Measurements from ENCODE around the gene CPNE5. TPM values are rescaled to one million over a fixed set of nuclear protein-coding genes. Genes with fewer than 3 reads are reported as not detected.

The CPNE5 gene
- total and polyA plus RNA-seq, 7 donors, result 0.99 to 11.6 (median 3.8) TPM

GRCh38 chr6:36823421-36824096 is 15.7 kb downstream of the CPNE5 start:
- TF ChIP-seq POLR2AphosphoS5 (IDR thresholded peaks at IDR 0.05) (no peak), EP300 (IDR thresholded peaks at IDR 0.05) (no peak), CTCF (IDR thresholded peaks at IDR 0.05) (no peak), POLR2A (IDR thresholded peaks at IDR 0.05) (no peak)
- no peaks in the 10 kb centered on the region for H3K27me3 ChIP-seq
- WGBS, 2 donors, result 91 to 93% methylated on average over 12 of the region's 12 CpGs
- intact Hi-C loops (cut with DNase I), result no loop called here
- no peaks in the 10 kb centered on the region for H3K9me3 ChIP-seq
- no peak overlapping the region for H3K4me3 ChIP-seq
- no peaks in the 10 kb centered on the region for H3K36me3 ChIP-seq
- peaks cover 0 to 6% (median 0%) of the 10 kb centered on the region in 4 donors for H3K4me1 ChIP-seq
- H3K27ac ChIP-seq, result peak overlapping the region in 1 of 4 donors; percentile 49
- DNase-seq, result no peak

- Histone ChIP-seq H3K4me3 (no peak overlapping the region), H3K36me3 (no peaks in the 10 kb centered on the region), H3K9me3 (no peaks in the 10 kb centered on the region), H3K27me3 (no peaks in the 10 kb centered on the region), H3K27ac (peak overlapping the region in 2 of 4 donors; percentile 23 to 49), H3K4me1 (peaks cover 0 to 6% (median 0%) of the 10 kb centered on the region in 4 donors)
- no peak for DNase-seq
- intact Hi-C loops (cut with DNase I), result no loop called here
- WGBS, 2 donors, result 86% methylated on average over 19 of the region's 19 CpGs
- TF ChIP-seq EP300 (IDR thresholded peaks at IDR 0.05) (no peak), POLR2A (IDR thresholded peaks at IDR 0.05) (no peak), POLR2AphosphoS5 (IDR thresholded peaks at IDR 0.05) (peak in 1 of 4 donors; percentile 37)
Measured at GRCh38 chr6:36822506-36823269, 16.6 kb downstream of the CPNE5 start.

- intact Hi-C loops (cut with DNase I), result no loop called here
- Histone ChIP-seq H3K9me3 (no peaks in the 10 kb centered on the region), H3K27ac (no peak overlapping the region), H3K4me1 (no peaks in the 10 kb centered on the region), H3K4me3 (no peak overlapping the region), H3K27me3 (no peaks in the 10 kb centered on the region), H3K36me3 (no peaks in the 10 kb centered on the region)
- no peak for DNase-seq
- TF ChIP-seq POLR2A (IDR thresholded peaks at IDR 0.05) (no peak), EP300 (IDR thresholded peaks at IDR 0.05) (no peak), POLR2AphosphoS5 (IDR thresholded peaks at IDR 0.05) (no peak), CTCF (IDR thresholded peaks at IDR 0.05) (no peak)
- 88 to 90% methylated on average over 14 of the region's 14 CpGs for WGBS, 2 donors
Measured at GRCh38 chr6:36821581-36822335, 17.5 kb downstream of the CPNE5 start.

- Histone ChIP-seq H3K4me1 (no peaks in the 10 kb centered on the region), H3K27ac (no peak overlapping the region), H3K36me3 (no peaks in the 10 kb centered on the region), H3K9me3 (no peaks in the 10 kb centered on the region), H3K4me3 (no peak overlapping the region), H3K27me3 (no peaks in the 10 kb centered on the region)
- no peak for DNase-seq
- WGBS, 2 donors, result 64 to 83% methylated on average over 12 of the region's 12 CpGs
- TF ChIP-seq POLR2A (IDR thresholded peaks at IDR 0.05) (no peak), EP300 (IDR thresholded peaks at IDR 0.05) (no peak), POLR2AphosphoS5 (IDR thresholded peaks at IDR 0.05) (no peak), CTCF (IDR thresholded peaks at IDR 0.05) (no peak)
- intact Hi-C loops (cut with DNase I), result no loop called here
Measured at GRCh38 chr6:36820700-36821580, 18.3 kb downstream of the CPNE5 start.

All from sigmoid colon (tissue), 7 donors.